ENCODE data around the gene SPNS3.

SPNS3 gene

DNA sequence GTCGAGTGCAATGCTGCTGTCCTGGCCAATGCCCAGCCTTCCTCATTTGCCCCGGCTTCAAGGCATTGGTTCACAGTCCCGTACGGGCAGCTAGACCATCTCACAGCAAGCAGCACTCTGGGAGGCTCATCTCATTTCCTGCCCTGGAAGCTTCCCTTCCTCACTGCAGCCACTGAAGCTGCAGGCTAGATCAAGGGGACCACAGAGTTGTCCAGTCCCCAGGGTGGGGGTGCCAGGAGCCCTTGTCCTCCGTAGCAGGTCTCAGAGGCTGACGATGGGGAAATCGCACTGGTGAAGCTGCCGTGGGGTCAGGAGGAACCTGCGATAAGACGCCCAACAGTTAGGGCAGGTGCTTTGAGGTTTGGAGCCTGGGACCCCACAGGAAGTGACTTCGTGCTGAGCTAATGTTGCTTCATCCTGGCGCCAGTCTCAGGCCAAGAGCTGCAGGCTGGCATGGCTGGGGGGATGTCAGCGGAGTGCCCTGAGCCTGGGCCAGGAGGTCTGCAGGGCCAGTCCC is at the start of gene SPNS3:
SPNS3 (plus strand) TSS at position 426 of the 517 bp plus-strand sequence; CDS start at position 454, 28 bp downstream.
- no peak for DNase-seq

DNA sequence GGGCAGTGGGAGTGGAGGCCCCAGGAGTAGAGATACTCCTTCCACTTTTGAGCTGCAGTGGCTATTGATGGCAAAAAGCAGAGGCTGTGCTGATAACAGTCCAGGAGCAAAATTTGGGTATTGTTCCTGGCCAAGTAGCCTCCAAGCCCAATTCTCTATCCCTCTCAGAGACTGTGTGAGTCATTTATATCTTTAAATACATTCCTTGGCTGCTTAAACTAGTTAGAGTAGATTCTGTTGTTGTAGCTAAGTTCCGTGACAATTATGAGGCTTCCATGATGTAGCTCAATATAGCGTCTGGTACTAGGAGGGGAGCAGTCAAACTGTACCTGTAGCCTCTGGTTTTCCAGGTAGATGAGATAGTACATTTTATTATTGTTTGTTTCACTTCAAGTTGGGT is 47.3 kb upstream of the SPNS3 start:
- no peak for DNase-seq

- DNase-seq, result no peak
These were observed 46.6 kb upstream of the SPNS3 start for GRCh38 chr17:4387137-4387536.

GRCh38 chr17:4389079-4389478 is 44.7 kb upstream of the SPNS3 start:
- no peak for DNase-seq

DNA sequence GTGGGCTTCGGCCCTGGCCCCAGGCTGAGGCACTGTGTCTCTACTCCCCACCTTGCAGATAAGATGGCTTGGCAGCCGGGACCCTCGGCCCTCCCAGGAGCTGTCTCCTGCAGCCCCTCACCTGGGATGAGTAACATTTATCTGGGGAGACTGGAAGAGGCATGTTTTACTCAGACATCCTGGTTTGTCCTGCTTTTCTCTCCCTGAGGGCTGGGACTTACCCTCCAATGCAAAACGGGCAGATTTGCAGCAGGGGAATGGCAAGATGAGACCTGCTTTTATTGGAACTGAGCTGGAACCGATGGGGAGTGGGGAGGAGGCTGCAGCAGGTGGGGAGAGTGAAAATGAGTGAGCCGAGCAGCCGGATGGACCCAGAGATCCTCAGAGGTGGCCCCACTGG is 39.9 kb upstream of the SPNS3 start:
- DNase-seq, result no peak

- DNase-seq, result no peak
These were observed 39.3 kb upstream of the SPNS3 start for GRCh38 chr17:4394208-4395110.

DNA sequence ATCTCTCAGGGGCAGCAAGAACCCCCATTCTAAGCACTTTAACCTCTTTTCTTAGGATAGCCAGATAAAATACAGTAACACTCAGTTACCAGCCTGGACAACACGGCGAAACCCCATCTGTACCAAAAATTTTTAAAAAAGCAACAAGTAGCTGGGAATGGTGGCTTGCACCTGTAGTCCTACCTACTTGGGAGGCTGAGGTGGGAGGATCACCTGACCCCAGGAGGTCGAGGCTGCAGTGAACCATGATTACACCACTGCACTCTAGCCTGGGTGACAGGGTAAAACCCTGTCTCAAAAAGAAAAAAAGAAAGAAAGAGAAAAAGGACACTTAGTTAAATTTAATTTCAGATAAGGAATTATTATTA is 38.6 kb upstream of the SPNS3 start:
- no peak for DNase-seq

DNA sequence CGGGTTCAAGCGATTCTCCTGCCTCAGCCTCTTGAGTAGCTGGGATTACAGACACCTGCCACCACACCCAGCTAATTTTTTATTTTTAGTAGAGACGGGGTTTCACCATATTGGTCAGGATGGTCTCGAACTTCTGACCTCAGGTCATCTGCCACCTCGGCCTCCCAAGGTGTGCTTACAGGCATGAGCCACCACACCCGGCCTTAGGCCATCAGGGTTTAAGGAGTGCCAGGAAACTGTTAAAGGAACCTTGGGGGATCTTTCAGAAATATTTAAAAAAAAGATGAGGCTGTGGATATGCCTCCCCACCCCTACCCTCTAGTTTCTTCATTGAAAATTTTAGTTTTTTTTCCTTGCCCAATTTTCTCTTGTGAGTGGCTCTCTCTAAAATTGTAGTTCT is 35.9 kb upstream of the SPNS3 start:
- no peak for DNase-seq

- DNase-seq, result no peak
These were observed 28.6 kb upstream of the SPNS3 start for GRCh38 chr17:4405038-4405669.

DNA sequence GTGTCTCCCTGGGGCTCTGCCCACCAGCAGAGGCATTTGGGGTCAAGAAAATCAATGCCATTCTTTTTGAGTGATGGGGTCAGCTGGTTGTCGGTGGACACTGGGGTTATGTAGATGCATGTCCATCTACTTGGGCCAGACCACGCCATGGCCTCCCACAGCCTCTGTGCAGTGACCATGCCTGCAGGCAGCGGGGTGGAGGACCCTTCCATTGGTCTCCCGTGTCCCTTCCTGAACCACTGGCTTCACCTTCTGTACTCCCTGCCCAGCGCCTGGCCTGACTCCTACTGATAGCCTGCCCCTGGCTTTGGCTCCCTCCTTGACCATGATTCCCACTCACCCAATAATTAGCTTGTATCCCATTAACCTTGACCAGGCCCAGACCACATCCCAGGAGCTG is 28.0 kb upstream of the SPNS3 start:
- DNase-seq, result no peak

- no peak for DNase-seq
These were observed 27.4 kb upstream of the SPNS3 start for GRCh38 chr17:4406386-4406785.

DNA sequence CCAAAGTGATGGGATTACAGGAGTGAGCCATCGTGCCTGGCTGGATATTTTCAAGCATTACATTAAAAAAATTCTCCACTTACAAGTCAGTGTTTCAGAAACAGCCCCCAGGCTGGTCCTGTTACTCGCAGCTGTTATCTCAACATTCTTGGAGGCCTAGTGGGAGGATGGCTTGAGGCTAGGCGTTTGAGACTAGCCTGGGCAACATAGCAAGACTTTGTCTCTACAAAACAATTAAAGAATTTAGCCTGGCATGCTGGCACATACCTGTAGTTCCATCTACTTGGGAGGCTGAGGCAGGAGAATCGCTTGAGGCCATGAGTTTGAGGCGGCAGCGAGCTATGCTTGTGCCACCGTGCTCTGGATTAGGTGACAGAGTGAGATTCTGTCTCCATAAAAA is 26.5 kb upstream of the SPNS3 start:
- DNase-seq, result no peak

GRCh38 chr17:4407851-4408250 is 25.9 kb upstream of the SPNS3 start:
- no peak for DNase-seq

GRCh38 chr17:4409659-4410058 is 24.1 kb upstream of the SPNS3 start:
- DNase-seq, result no peak

- no peak for DNase-seq
These were observed 22.5 kb upstream of the SPNS3 start for GRCh38 chr17:4411201-4411600.

GRCh38 chr17:4412933-4413831 is 20.6 kb upstream of the SPNS3 start:
- DNase-seq, result peak; percentile 39

DNA sequence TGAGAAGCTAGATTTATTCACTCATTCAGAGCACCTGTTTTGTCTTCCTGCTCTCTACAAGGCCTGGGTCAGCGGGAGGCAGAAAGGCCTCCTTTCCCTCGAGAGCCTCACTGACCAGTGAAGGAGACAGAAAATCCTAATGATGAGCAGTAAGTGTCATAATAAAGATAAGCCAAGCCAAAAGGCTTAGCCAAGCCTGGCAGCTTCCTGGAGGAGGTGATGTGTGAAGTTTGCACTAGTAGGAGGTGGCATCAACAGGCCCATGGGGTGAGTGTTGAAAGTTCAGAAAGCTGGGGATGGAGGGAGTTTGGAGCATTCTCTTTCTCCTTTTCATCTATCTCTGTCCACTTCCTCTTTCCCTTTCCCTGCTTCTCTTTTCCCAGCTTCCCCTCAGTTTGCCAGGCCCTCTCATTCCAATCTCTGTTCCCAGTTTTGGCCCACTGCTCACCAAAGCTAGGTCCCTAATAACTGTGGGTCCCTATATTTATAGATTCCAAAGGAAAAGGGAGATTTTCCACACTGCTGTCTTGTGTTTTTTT is 16.5 kb upstream of the SPNS3 start:
- DNase-seq, result no peak

GRCh38 chr17:4420692-4421131 is 13.0 kb upstream of the SPNS3 start:
- peak; percentile 30 for DNase-seq

DNA sequence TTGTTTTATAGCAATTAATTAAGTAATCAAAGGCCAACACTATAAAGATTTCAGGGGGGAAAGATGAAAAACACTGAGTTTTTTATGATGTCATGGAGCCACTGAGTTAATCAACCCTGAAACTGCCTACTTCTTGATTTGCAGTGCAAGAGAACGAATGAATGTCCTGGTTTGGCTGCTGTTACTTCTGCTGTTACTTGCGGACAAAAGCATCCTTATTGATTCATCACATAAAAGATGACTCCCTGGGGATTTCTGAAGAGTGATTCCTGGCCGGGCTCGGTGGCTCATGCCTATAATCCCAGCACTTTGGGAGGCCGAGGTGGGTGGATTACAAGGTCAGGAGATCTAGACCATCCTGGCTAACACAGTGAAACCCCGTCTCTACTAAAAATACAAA is 10.9 kb upstream of the SPNS3 start:
- no peak for DNase-seq

DNA sequence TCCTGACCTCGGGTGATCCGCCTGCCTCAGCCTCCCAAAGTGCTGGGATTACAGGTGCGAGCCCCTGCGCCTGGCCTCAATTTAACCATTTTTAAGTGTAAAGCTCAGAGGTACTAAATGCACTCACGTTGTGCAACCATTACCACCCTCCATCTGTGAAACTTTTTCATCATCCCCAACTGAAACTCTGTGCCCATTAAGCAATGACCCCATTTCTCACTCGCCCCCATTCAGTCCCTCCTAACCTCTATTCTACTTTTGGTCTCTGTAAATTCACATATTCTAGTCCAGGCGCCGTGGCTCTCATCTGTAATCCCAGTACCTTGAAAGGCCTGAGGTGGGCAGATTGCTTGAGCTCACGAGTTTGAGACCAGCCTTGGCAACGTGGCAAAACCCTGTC is 8.3 kb upstream of the SPNS3 start:
- no peak for DNase-seq

- DNase-seq, result no peak
These were observed 7.1 kb upstream of the SPNS3 start for GRCh38 chr17:4426499-4427208.

DNA sequence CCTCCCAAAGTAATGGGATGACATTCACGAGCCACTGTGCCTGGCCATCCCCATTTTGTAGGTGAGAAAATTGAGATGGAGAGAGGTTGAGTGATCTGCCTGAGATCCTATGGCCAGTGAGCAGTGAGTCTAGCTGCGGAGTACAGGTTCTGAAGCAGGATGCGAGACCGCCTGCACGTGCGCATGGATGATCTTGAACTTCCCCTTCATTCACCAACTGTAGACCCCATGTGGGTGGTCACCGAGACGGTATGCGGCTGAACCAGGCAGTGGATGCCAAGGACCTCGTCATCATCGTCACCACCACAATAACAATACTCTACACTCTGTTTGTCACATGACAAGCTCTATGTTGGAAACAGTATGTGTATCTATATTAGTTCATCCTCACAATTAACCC is 6.2 kb upstream of the SPNS3 start:
- no peak for DNase-seq

Data from NCI-H2029 (cell line).